NCI-H2107 treated with DMSO at 0.1 percent for 48 hours (cell line): ENCODE measurements around the gene SCG2.
"Not testable (repeated sequence)": the region's sequence is repeated elsewhere in the genome, so short reads cannot be mapped to it uniquely, and the experiment has no call there.

Source experiments
- DNase-seq: peaks from one replicate; lab custom pipeline; 2025; ENCODE audit not compliant: unreplicated experiment; lab: John Stamatoyannopoulos, UW

Gene SCG2

DNA sequence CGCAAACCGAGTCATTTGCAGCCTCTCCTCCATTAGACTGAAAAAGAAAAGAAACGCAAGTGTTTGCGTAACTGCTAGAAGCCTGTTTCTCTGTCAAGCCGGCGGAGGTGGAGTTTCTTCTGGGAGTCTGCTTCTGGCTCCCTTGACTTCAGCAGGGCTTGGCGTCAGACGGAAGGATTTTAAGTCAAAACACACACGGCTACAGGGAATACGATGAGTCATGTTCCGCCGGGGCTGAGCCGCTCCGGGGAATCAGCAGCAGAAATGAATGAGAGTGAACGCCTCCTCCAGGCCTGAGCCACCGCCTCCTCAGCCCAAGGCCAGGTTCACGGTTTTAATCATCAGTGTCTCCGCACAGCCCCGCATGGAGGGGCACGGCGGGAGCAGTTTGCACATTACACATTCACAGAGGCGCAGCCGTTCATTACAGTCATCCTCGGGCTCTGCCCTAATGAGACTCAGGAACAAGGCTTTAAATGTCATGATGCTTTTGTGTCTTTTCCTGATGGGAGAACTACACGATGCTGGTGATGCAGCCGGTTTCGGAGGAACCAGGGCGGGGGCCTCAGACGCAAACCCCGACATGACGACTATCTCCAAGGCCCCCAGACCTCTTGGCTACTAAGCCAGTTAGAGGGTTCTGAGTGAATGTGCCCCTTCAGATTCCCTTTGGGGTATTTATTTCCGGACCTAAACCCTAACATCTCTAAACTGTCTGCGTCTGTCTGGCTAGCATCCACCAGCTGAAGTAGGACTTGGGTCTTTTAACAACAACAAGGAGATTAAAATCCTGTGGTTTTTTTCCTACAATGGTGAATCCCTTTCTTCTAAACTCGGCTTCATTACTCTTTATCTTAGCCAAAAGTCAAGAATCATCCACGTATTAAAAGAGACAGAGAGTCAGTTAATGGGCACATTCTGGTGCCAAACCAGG is 11.1 kb upstream of the SCG2 start:
- DNase-seq, result peak; percentile 72

DNA sequence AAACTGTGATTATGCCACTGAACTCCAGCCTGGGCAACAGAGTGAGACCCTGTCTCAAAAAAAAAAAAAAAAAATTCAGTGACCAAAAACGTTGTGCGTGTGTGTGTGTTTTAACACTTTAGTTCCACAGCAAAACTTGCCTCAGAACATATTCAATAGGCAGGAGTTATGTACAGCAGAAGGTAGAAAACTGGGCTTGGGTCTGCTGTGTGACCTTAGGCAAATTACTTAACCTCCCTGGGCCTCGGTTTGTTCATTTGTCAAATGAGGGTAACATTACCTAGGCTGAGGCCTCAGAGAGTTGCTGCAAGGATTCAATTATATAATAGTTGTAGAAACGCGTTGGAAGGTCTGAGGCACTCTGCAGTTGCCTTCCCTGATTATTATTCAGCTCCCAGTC is 10.3 kb upstream of the SCG2 start:
- DNase-seq, result no peak

DNA sequence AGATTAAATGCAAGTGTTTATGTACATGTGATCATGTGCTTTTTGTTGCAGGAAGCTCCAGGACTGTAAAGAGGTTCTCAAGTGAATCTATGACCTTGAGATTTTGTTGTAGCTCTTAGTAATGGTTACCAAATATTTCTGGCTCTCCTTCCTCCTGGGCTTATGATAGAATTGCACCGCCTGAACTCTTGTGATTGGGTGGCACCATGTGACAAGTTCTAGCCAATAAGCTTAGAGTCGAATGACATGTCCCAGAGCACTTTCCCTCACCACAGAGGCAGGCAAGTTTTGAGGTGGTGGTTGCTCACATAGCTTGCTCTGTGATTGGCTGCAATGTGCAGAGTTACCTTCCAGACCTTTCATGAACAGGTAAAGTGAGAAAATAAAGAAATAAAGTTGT is 8.9 kb upstream of the SCG2 start:
- no peak for DNase-seq

DNA sequence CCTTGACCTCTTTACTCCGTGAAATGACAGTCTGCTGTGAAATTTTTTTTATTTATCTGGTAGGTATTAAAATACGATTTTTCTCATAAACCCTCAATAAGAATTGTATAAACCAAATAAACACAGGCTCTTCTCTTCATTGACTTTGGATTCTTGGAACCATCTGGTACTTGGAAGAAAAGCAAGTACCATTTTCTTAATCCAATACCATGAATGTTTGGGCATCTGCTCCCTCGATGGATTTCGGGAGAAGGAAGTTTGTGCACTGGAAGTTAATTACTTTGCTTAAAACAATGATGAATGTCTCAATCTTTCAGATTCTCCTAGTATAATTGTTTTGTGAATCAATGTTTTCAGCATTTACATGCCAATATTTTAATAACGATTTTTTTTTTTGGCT is 5.3 kb upstream of the SCG2 start:
- no peak for DNase-seq

DNA sequence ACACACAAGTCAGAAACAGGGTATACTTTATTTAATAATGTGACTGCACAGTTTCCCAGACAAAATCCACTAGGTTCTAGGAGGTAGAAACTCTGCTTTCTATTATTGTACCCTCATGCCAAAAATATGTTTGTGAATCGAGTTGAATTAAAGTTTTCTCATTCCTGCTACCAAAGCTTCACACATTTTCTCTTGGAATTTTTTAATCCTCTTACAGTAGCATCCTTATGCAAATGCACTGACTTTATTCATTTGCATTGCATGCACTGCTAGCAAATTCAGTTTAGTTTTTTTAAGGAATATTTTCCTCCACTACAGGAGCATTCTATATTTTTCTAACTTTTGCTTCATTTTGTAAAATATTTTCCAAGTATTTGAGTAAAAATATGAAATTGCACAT is 4.8 kb upstream of the SCG2 start:
- DNase-seq, result no peak

DNA sequence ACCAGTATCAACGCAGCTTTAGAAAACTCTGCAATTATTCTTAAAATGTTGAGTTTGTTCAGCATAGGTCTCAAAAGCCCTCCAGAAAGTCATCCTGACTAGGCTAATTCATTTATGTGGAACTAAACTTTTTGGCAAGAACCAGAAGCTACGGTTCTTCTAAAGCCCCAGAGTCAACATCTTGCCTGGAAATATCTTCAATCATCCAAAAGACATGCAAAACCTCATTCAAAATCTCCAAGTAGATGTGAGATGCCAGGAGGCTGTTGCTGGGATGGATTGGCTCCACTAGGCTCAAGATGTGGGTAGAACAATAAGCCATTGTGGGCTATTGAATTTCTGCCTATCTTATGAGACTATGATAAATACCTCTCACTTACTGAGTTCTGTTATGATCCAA is 2.1 kb upstream of the SCG2 start:
- no peak for DNase-seq

DNA sequence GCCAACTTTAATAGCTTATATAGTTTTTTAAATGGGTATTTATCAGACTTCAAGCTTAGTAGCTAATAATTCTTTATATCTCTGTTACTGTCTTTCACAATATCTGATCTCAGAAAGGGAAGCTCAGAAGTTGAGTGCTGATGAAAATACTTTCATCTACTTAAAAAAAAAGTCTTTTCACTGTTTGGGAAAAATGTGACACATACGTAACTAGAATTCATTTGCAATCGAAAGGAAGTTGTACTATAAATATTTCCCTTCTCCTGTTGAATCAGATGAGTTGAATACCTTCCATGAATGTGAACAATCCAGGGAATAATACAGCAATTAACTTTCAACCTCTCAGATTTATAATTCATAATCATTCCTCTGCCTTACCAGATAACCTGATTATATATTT is 811 bp upstream of the SCG2 start:
- no peak for DNase-seq

DNA sequence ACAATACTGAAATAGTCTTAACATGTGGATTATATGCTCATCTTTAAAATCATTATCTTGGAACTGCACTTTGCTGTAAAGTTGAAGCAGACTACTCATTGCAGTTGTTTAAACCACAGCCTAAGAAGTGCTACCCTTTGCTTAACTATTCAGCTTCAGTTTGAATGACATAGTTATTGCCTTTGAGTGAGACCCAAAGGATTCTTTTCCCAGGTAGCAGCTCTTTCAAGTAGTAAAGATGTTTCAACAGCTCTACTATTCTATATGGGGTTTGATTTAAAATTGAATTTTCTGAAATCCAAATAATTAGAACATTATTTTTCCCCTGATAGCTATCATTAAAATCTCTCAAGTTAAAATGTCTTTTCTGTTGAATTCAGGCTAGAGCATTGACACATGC is 1.1 kb downstream of the SCG2 start:
- DNase-seq, result peak; percentile 8

DNA sequence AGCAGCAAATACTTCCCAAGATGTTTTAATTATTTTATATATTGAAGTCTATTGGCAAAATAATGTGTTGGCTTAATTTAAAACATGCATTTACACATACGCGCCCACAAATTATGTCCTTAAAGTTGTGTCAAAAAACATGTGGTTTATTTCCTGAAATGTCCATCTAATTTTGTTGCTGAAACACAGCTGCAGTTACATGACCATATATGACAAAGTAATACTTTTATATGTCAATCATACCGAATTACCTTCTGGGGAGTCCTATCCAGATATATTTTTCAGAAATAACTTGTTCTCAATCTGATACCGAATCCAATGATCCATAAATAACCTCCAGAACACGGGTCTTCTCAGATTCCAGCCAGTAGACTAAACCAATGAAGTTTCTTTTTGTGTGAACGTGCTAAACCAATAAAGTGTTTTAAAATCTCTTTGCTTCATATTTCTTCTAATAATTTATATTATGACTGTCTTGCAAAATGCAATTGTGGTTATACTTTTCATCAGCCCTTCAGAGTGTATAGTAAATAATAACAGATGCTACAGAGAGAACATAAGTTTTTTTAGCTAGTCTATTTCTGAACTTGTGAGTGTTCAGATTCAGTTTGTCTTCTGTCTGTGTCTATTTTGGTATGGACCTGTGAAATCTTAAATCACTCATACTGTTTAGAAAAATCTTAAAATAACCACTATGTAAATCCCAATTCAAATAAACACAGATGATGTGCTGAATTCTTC is 2.4 kb downstream of the SCG2 start:
- DNase-seq, result no peak

DNA sequence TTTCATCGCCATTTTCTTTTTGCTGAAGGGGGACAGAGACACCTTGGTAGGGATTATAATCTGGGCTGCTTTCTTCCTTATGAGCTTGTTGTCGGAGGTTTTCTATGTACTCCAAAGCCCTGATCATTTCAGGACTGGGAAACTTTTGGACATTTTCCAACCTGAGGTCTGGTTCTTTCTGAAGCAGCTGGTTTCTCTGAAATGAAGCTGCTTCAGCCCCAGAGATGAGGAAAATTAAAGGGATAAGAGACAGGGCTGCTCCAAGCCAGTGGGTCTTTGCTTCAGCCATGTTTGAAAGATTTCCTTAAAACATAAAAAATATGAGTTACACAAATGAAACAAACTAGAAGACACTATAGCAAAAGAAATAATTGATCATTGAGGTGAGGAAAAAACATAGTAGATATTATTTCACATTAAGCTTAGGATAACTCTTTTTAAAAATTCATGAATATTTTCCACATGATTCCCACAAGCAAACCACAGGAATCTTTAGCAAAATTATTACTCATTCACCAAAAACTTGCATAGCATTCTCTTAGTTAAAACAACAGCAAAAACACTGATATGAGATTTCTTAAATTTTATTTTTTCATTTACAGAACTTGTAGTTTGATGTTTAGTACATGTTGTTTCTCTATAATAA is 3.0 kb downstream of the SCG2 start:
- DNase-seq, result no peak

DNA sequence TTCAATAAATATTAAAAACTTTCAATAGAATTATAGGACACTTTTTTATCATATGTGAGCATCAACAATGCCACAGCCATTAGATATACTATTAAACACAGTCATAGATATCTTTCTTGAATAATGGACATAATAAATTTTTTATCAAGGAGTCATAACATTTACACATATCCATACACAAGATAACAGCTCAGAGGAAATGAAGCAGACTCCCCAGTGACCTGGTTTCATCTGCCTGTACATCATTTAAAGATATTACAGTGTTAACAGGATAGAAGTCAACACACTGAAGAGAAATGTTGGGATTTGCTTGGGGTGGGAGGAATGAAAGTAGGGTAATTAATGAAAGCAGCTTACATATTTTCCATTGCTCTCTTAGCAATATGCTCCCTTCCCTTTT is 5.1 kb downstream of the SCG2 start:
- no peak for DNase-seq

DNA sequence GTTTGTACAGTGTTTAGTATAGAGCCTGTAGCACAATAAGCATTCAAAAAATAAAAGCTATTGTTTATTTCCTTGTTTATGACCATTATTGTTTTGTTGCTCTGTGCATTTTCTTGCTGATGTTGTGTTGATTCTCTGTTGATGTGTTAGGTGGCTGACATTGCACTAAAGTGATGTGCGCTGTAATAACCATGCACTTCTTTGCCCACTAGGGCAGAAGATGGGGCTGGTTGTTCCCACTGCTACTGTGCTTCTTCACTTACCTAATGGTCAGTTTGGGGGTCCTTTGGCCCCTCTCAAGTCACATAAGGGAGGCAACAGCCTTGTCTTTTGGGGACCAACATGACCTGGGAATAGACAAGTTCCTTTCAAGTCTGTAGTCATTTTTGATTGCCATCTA is 6.0 kb downstream of the SCG2 start:
- DNase-seq, result no peak

DNA sequence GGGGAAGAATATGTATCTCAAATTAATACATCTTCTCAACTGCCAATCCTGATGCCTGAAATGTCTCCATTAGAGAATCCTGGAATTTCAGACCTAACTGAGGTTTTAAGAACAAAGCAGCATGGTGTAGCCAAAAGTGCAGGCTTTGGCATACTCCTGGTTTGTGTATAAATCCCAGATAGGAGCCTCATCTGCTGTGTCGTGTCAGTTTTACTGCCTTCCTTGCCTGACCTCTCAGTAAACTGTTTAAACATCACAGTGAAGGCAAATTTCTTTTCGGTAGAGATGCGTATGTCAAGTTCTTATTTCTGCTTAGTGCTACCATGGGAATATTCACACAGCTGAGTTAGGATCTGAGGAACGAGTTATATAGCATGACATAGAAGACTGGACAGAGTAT is 7.3 kb downstream of the SCG2 start:
- DNase-seq, result no peak

DNA sequence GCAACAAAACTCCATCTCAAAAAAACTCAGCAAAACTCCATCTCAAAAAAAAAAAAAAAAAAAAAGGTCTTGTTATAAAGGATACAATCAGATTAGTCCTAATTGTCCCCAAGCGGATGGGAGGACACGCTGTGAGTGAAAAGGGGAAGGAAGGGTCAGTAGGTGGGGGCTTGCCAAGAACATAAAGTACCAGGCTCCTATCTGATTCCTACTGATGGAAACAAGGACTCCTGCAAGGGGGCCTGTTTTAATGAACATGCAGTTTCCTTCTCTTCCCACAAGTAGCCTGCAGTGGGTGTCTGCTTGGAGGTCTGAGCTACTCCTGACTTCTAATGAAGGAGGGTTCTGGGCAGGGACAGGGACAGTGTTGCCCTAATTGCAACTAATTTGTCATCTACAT is 7.9 kb downstream of the SCG2 start:
- no peak for DNase-seq

DNA sequence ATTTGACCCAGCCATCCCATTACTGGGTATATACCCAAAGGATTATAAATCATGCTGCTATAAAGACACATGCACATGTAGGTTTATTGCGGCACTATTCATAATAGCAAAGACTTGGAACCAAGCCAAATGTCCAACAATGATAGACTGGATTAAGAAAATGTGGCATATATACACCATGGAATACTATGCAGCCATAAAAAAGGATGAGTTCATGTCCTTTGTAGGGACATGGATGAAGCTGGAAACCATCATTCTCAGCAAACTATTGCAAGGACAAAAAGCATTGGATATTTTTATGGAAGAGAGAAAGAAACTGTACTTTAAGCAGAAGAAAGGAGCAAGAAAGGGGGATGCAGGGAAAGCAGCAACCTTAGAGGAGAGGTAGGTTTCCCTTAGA is 9.5 kb downstream of the SCG2 start:
- DNase-seq, result not testable (repeated sequence)

DNA sequence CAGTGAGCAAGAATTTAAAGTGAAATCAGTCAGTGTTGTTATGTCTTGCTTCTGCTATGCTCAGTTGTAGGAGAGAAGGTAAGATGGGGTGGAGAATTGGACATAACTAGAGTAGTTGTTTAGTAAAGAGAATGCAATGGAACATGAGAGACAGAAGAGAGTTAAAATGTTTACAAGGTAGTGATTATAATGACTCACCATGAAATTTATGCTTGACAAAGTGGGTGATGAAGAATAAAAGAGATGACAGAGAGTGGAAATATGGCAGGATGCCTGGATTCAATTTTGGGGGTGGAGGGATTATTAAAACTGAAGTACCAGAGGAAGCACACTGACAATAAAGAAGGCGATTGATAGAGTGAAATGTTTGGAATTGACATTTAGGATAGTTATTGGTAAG is 10.6 kb downstream of the SCG2 start:
- peak; percentile 30 for DNase-seq

DNA sequence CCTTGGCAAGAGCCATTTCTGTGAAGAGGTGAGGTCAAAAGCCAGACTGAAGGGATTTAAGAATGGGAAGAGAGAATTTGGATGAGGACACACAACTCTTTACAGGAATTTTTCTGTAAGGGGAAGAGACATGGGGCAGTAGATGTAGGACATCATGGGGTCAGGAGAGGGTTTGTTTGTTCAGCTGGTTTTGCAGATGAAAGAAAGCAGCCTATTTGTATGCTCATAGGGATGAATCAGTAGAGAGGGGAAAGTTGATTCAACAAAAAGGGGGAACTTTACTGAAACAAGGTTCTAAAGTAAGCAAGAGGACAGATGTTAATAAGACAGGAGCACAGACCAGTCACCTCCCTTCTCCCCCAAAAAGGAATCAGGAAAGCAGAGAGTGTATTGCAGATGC is 11.2 kb downstream of the SCG2 start:
- no peak for DNase-seq

DNA sequence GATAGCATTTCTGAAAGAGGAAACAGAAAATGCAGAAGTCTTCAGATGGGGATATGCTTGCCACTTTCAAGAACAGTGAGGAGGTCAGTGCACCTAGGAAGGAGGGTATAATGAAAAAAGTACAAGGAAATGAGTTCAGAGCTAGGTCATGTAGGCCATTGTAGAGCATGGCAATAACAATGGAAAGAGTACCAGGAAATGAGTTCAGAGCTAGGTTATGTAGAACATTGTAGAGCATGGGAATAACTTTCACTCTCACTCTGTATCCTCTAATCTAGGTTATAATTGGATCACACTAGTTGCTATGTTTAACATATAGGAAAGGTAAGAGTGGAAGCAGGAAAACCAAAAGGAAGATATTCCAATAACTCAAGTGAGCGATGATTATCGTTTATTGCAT is 12.3 kb downstream of the SCG2 start:
- DNase-seq, result no peak

DNA sequence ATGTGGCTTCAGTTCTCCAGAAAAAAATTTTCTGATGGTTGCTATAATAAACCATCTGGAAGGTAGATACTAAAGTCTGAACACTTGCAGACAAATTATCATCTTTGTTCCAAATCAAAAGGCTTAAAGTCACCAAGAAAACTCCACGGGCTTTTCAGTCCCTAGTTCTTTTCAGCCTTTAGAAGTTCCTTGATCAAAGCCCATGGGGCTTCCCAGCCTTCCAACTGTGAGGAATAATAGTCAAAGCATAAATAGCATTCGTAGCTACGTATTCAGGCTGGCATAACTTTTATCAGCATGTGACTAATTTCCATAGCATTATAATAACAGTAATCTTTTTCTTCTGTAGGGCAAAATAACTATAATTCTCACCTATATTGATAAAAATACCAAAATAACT is 13.9 kb downstream of the SCG2 start:
- no peak for DNase-seq

DNA sequence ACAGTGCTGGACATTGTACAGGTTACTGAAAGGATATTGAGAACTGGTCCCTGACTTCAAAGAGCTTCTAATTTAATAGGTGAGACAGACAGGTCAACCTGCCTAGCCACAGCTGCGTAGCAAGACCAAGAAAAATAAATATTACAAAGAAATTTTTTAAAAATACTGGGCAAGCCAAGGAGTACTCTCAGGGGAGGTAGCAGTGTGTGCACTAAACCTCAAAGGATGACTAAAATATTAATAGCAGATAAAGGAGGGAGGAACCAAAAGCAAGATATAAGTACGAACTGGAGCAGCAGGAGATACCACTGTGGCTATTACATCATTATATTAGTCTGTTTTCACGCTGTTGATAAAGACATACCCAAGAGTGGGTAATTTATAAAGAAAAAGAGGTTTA is 14.9 kb downstream of the SCG2 start:
- DNase-seq, result no peak

DNA sequence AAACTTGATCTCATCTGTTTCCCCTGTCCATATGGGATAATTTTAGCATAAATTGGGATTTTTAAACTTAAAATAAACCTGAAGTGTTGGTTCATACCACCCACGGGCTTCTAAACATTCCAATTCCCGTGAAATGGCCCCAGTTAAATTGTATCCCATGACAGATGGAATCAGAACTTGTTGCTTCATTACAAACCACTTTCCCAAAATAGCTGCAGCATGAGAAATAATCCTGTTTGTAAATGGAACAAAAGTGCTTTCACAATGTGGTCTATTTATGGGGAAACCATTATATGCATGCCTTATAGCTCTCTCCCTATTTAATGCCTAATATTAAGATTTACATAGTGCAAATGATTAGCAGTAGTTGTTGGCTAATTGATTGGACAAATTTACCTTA is 15.9 kb downstream of the SCG2 start:
- DNase-seq, result no peak

DNA sequence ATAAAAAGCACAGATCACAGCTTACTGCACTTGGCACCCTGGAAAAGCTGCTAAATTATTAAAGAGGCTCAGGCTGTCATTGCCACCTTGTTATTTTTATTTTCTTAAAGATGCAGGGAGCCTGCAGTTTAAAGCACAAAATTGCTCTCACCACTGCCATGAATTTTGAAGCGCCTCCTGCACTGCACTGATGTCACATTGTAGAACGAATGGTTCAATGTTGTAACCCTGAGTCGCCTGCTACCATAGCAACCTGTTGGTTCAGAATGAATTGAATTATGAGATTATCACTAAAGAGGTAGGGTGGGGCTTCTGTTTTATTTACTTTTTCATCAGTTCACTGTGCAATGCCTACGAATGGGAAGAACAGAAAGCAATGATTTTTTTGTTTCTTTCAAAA is 16.5 kb downstream of the SCG2 start:
- no peak for DNase-seq
